ENCODE measurements around the gene CFAP77. TPM values are rescaled to one million over a fixed set of nuclear protein-coding genes. Genes with fewer than 3 reads are reported as not detected.

Gene CFAP77
- total and polyA plus RNA-seq, 2 of the 8 experiments (the other 6 are each of a cell fraction or from before 2014, with no cell fraction given), result 0.63 to 0.97 TPM

- ChIA-PET CTCF (ENCODE audit: partially characterized antibody) (interaction anchor here (0.8 to 2.8 kb wide), 8 partner anchors 12 to 149 kb away, joined by 3 to 13 read pairs (median 4); partner anchors contain the start of gene CFAP77), POLR2A (ENCODE audit: partially characterized antibody) (no interaction called here)
- Histone ChIP-seq H3K23me2 (ENCODE audit: low read depth, low read length) (no peaks in the 10 kb centered on the region; the same call in 1 of the 2 replicates), H3K4me1 (replicated peaks in 1 of 4; ENCODE audit: control insufficient read depth in 3 of 4, insufficient read depth in 4 of 4, low read length in 3 of 4) (peaks cover 0 to 3% (median 0%) of the 10 kb centered on the region in 4 experiments; a peak in 1 of 7 replicates), H2BK12ac (ENCODE audit: low read depth, low read length) (no peak overlapping the region), H3K4ac (replicated peaks; ENCODE audit: insufficient read length, low read depth, low read length) (no peak overlapping the region), H3K4me2 (ENCODE audit: insufficient read depth in 1 of 2, low read depth in 2 of 2, low read length in 2 of 2) (no peak overlapping the region), H3K27me3 (replicated peaks in 1 of 4; ENCODE audit: control insufficient read depth in 3 of 4, extremely low read depth in 1 of 4, insufficient read depth in 3 of 4, low read length in 3 of 4) (no peaks in the 10 kb centered on the region), H4K20me1 (replicated peaks in 1 of 2; ENCODE audit: control insufficient read depth in 1 of 2, insufficient read depth in 2 of 2, low read length in 2 of 2) (peaks cover 0 to under 1% of the 10 kb centered on the region in 2 experiments), H3K4me3 (ENCODE audit: extremely low read depth in 1 of 4, insufficient read depth in 2 of 4, low read depth in 3 of 4, low read length in 4 of 4) (no peak overlapping the region), H2AK5ac (ENCODE audit: low read depth, low read length) (no peak overlapping the region), H2BK120ac (replicated peaks; ENCODE audit: low read depth, low read length) (no peak overlapping the region), H3K9ac (replicated peaks in 1 of 4; ENCODE audit: extremely low read depth in 1 of 4, low read depth in 3 of 4, low read length in 3 of 4) (no peak overlapping the region), H2AFZ (ENCODE audit: low read length) (no peak overlapping the region), H4K91ac (replicated peaks; ENCODE audit: insufficient read length, low read length) (no peak overlapping the region), H3K36me3 (ENCODE audit: control insufficient read depth in 2 of 4, insufficient read depth in 4 of 4, low read length in 3 of 4) (no peaks in the 10 kb centered on the region), H4K5ac (ENCODE audit: insufficient read length, low read depth, low read length) (no peak overlapping the region), H3K18ac (ENCODE audit: extremely low read depth, low read length) (no peak overlapping the region), H3K23ac (ENCODE audit: insufficient read length) (no peak overlapping the region), H3K56ac (replicated peaks; ENCODE audit: insufficient read length, low read depth, low read length) (no peak overlapping the region), H2BK20ac (ENCODE audit: low read length) (no peak overlapping the region), H3K27ac (ENCODE audit: low read depth, low read length) (no peak overlapping the region), H3K79me1 (ENCODE audit: low read depth, low read length) (no peaks in the 10 kb centered on the region), H3K9me3 (ENCODE audit: insufficient read depth in 2 of 2, low read depth in 1 of 2, low read length in 1 of 2) (peaks cover 0 to 2% of the 10 kb centered on the region in 2 experiments; a peak in 1 of 4 replicates), H3K14ac (ENCODE audit: insufficient read length) (no peak overlapping the region), H2BK5ac (ENCODE audit: low read depth, low read length) (no peak overlapping the region), H3K79me2 (ENCODE audit: control insufficient read depth in 1 of 2, insufficient read depth in 2 of 2, low read length in 2 of 2) (no peaks in the 10 kb centered on the region), H4K8ac (ENCODE audit: extremely low read depth, insufficient read depth, low read length) (no peak overlapping the region), H2BK15ac (ENCODE audit: low read length) (no peak overlapping the region)
- FAIRE-seq, result no peak
- 81% methylated on average over 2 of the region's 2 CpGs; no CpG with 5 or more reads in 1 of the 2 experiments for WGBS, 2 experiments (ENCODE audit: extremely low coverage in 1 of 2, insufficient coverage in 1 of 2, insufficient read length in 1 of 2, insufficient replicate concordance in 2 of 2, low coverage in 1 of 2, low lambda C conversion rate in 2 of 2, missing lambda C conversion rate in 1 of 2)
- TF ChIP-seq CBX5 (IDR thresholded peaks at IDR 0.05; ENCODE audit: low read depth, low read length) (no peak), JUND (IDR thresholded peaks at IDR 0.05; ENCODE audit: low read length) (no peak), SIX5 (IDR thresholded peaks at IDR 0.05; ENCODE audit: low read depth, low read length) (no peak), CREB1 (IDR thresholded peaks at IDR 0.05) (no peak), SAP30 (IDR thresholded peaks at IDR 0.05; ENCODE audit: insufficient read depth, insufficient replicate concordance, low read length) (no peak), CBX8 (IDR thresholded peaks at IDR 0.05; ENCODE audit: borderline replicate concordance, low read depth, low read length) (no peak), CHD1 (IDR thresholded peaks at IDR 0.05; ENCODE audit: low read depth, low read length) (no peak), POLR2AphosphoS5 (IDR thresholded peaks at IDR 0.05; ENCODE audit: low read depth, low read length) (no peak), TAF7 (optimal IDR thresholded peaks at IDR 0.05; ENCODE audit: borderline replicate concordance, low read depth, low read length) (no peak), ATF2 (IDR thresholded peaks at IDR 0.05; ENCODE audit: low read length) (no peak)
- no peak for DNase-seq (ENCODE audit: low read depth in 1 of 2, low spot score in 2 of 2)
These were observed 149.7 kb downstream of the CFAP77 start for GRCh38 chr9:132559711-132560110.

All from H1 (cell line).